GM10266 (cell line): Measurements from ENCODE around the gene AMBRA1.

ENCODE experiments used
- DNase-seq: peaks from one replicate; pipeline ENCODE4 v3.0.0; 2012; ENCODE audit errors: extremely low spot score
- CTCF ChIP-seq: IDR thresholded peaks from 2 replicates; pipeline ENCODE4 v1.5.1; 2012; ENCODE audit warnings: mild to moderate bottlenecking, low read depth; ENCODE audit not compliant: control insufficient read depth, insufficient read depth; ENCODE audit errors: missing control alignments

The AMBRA1 gene

GRCh38 chr11:46471943-46472661, 121.7 kb downstream of the AMBRA1 start:
- TF ChIP-seq CTCF, result no peak

GRCh38 chr11:46469926-46470325, 123.9 kb downstream of the AMBRA1 start:
- no peak for DNase-seq
- no peak for TF ChIP-seq CTCF

More at GRCh38 chr11:46471943-46472661, 121.7 kb downstream of the AMBRA1 start:
- DNase-seq, result no peak

- TF ChIP-seq CTCF, result no peak
- DNase-seq, result no peak
These were observed 128.1 kb downstream of the AMBRA1 start for GRCh38 chr11:46465683-46466082.

GRCh38 chr11:46463701-46464421, 130.0 kb downstream of the AMBRA1 start:
- TF ChIP-seq CTCF, result no peak
- no peak for DNase-seq

GRCh38 chr11:46461461-46461927, 132.3 kb downstream of the AMBRA1 start:
- no peak for TF ChIP-seq CTCF
- no peak for DNase-seq

- TF ChIP-seq CTCF, result no peak
- no peak for DNase-seq
These were observed 135.3 kb downstream of the AMBRA1 start for GRCh38 chr11:46458491-46458890.

GRCh38 chr11:46457659-46458424, 136.0 kb downstream of the AMBRA1 start:
- no peak for DNase-seq
- TF ChIP-seq CTCF, result no peak
